ENCODE results near the gene VKORC1. TPM values are rescaled to one million over a fixed set of nuclear protein-coding genes. Genes with fewer than 3 reads are reported as not detected.

The VKORC1 gene
- total RNA-seq, 1 experiment from 2014 or later, result 105 TPM

DNA sequence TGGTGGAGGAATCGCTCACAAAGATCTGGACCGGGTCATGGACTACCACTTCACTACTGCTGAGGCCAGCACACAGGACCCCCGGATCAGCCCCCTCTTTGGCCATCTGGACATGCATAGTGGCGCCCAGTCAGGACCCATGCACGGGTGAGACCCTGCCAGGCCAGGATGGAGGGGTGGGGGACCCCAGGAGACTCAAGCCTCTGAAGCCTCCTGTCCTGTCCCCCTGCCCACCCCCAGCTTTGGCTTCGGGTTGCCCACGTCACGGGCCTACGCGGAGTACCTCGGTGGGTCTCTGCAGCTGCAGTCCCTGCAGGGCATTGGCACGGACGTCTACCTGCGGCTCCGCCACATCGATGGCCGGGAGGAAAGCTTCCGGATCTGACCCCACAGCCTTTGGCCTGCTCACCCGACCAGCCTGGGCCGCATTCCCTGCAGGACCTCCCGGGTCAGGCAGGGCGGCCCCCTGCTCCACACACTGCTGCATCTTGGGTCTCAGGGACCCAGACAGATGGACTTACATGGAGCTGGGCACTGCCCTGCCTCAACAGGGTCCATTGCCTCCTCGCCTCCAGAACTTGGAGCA is 17.4 kb upstream of the VKORC1 start:
- Histone ChIP-seq H3F3A (ENCODE audit: low read length, unreplicated experiment) (no peaks in the 10 kb centered on the region), H3K9me3 (ENCODE audit: low read length) (no peaks in the 10 kb centered on the region), H3K9me2 (replicated peaks; ENCODE audit: low read length) (no peaks in the 10 kb centered on the region), H3K4me1 (ENCODE audit: insufficient read depth, low read length) (peaks cover 23% of the 10 kb centered on the region), H3K79me2 (ENCODE audit: low read length) (peaks cover 19% of the 10 kb centered on the region), H3K27ac (ENCODE audit: low read length) (no peak overlapping the region), H3K36me3 (ENCODE audit: low read depth, low read length) (peaks cover 9% of the 10 kb centered on the region; the same call in 1 of the 2 replicates), H3K4me2 (ENCODE audit: low read length) (no peak overlapping the region), H3K27me3 (ENCODE audit: low read length) (no peaks in the 10 kb centered on the region), H3K4me3 (ENCODE audit: low read length) (no peak overlapping the region), H4K20me1 (ENCODE audit: low read length) (no peaks in the 10 kb centered on the region), H3K9ac (ENCODE audit: low read length) (no peak overlapping the region), H2AFZ (ENCODE audit: low read length) (no peak overlapping the region)
- no TSS peak for BruUV-seq (replicated peaks)
- CTCF ChIA-PET, result no interaction called here
- intact Hi-C loops (cut with micrococcal nuclease), result no loop called here
- no peak for TF ChIP-seq EZH2 (IDR thresholded peaks at IDR 0.05; ENCODE audit: low read length, unreplicated experiment)
- ATAC-seq, result no peak
- POLR2A ChIA-PET (ENCODE audit: unreplicated experiment), result interaction anchor here (0.6 kb wide), 1 partner anchor 69 kb away, joined by 3 read pairs; no protein-coding TSS in a partner anchor
- DNase-seq, result no peak

DNA sequence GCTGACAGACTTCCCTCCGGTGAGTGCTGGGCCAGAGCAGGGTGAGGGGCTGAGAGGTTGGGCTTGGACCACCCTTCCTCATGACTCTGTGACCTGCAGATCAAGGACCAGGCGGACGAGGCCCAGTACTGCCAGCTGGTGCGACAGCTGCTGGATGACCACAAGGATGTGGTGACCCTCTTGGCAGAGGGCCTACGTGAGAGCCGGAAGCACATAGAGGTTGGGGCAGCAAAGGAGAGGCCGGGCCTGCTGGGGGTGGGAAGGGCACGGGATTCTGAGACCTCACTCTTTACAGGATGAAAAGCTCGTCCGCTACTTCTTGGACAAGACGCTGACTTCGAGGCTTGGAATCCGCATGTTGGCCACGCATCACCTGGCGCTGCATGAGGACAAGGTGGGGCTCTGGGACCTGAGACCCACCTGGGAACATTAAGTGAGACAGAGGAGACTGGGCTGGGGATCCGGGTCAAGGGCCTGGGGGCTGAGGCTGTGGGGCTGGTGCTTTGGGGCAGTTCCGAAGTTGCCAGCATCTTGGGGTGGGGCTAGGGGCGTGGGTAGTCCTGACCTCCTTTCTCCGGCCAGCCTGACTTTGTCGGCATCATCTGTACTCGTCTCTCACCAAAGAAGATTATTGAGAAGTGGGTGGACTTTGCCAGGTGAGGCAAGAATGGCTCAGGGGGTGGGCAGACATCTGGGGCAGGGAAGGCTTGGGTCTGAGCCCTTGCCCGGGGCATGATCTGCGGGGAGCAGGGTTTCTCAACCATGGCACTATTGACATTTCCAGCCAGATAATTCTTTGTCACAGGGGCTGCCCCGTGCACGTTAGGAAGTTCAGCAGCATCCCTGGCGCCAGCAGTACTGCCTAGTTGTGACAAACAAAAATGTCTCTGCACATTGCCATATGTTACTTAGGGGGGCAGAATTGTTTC is 15.8 kb upstream of the VKORC1 start:
- Histone ChIP-seq H3K9ac (ENCODE audit: low read length) (no peak overlapping the region), H3K36me3 (ENCODE audit: low read depth, low read length) (peaks cover 9% of the 10 kb centered on the region; the same call in 1 of the 2 replicates), H3K4me3 (ENCODE audit: low read length) (no peak overlapping the region), H3K27ac (ENCODE audit: low read length) (no peak overlapping the region), H3K9me2 (replicated peaks; ENCODE audit: low read length) (no peaks in the 10 kb centered on the region), H3K4me2 (ENCODE audit: low read length) (no peak overlapping the region), H3K4me1 (ENCODE audit: insufficient read depth, low read length) (peaks cover 23% of the 10 kb centered on the region), H2AFZ (ENCODE audit: low read length) (no peak overlapping the region), H3F3A (ENCODE audit: low read length, unreplicated experiment) (no peaks in the 10 kb centered on the region), H3K9me3 (ENCODE audit: low read length) (no peaks in the 10 kb centered on the region), H3K27me3 (ENCODE audit: low read length) (no peaks in the 10 kb centered on the region), H4K20me1 (ENCODE audit: low read length) (no peaks in the 10 kb centered on the region), H3K79me2 (ENCODE audit: low read length) (peaks cover 15% of the 10 kb centered on the region)
- no peak for ATAC-seq
- no peak for TF ChIP-seq CTCF (conservative IDR thresholded peaks at IDR 0.05; ENCODE audit: low read depth, low read length)
- no peak for TF ChIP-seq EZH2 (IDR thresholded peaks at IDR 0.05; ENCODE audit: low read length, unreplicated experiment)
- TF ChIP-seq EZH2phosphoT487 (IDR thresholded peaks at IDR 0.05; ENCODE audit: borderline replicate concordance, low read length), result no peak
- DNase-seq, result peak; percentile 41
- intact Hi-C loops (cut with micrococcal nuclease), result no loop called here
- no TSS peak for BruUV-seq (replicated peaks)
- ChIA-PET POLR2A (ENCODE audit: unreplicated experiment) (no interaction called here), CTCF (no interaction called here)

GRCh38 chr16:31109622-31110021 is 15.0 kb upstream of the VKORC1 start:
- Histone ChIP-seq H2AFZ (ENCODE audit: low read length) (no peak overlapping the region), H3F3A (ENCODE audit: low read length, unreplicated experiment) (no peaks in the 10 kb centered on the region), H3K79me2 (ENCODE audit: low read length) (peaks cover 15% of the 10 kb centered on the region), H3K9me3 (ENCODE audit: low read length) (no peaks in the 10 kb centered on the region), H3K9ac (ENCODE audit: low read length) (no peak overlapping the region), H3K4me3 (ENCODE audit: low read length) (no peak overlapping the region), H3K36me3 (ENCODE audit: low read depth, low read length) (peaks cover 9% of the 10 kb centered on the region; the same call in 1 of the 2 replicates), H3K4me1 (ENCODE audit: insufficient read depth, low read length) (peaks cover 23% of the 10 kb centered on the region), H3K27me3 (ENCODE audit: low read length) (no peaks in the 10 kb centered on the region), H3K9me2 (replicated peaks; ENCODE audit: low read length) (no peaks in the 10 kb centered on the region), H3K4me2 (ENCODE audit: low read length) (peak overlapping the region; percentile 88; the same call in 1 of the 2 replicates), H3K27ac (ENCODE audit: low read length) (no peak overlapping the region), H4K20me1 (ENCODE audit: low read length) (no peaks in the 10 kb centered on the region)
- ATAC-seq, result no peak
- no TSS peak for BruUV-seq (replicated peaks)
- no peak for TF ChIP-seq EZH2phosphoT487 (IDR thresholded peaks at IDR 0.05; ENCODE audit: borderline replicate concordance, low read length)
- no peak for TF ChIP-seq EZH2 (IDR thresholded peaks at IDR 0.05; ENCODE audit: low read length, unreplicated experiment)
- no peak for TF ChIP-seq CTCF (conservative IDR thresholded peaks at IDR 0.05; ENCODE audit: low read depth, low read length)
- POLR2A ChIA-PET (ENCODE audit: unreplicated experiment), result no interaction called here
- intact Hi-C loops (cut with micrococcal nuclease), result no loop called here
- CTCF ChIA-PET, result no interaction called here
- no peak for DNase-seq

Measured in PC-3 (cell line).